ENCODE data around the gene APH1A. TPM values are rescaled to one million over a fixed set of nuclear protein-coding genes. Genes with fewer than 3 reads are reported as not detected.
"Not testable (repeated sequence)": the region's sequence is repeated elsewhere in the genome, so short reads cannot be mapped to it uniquely, and the experiment has no call there.

The APH1A gene
- total and polyA plus RNA-seq, 5 donors, result 71.3 to 84.2 (median 75.0) TPM

DNA sequence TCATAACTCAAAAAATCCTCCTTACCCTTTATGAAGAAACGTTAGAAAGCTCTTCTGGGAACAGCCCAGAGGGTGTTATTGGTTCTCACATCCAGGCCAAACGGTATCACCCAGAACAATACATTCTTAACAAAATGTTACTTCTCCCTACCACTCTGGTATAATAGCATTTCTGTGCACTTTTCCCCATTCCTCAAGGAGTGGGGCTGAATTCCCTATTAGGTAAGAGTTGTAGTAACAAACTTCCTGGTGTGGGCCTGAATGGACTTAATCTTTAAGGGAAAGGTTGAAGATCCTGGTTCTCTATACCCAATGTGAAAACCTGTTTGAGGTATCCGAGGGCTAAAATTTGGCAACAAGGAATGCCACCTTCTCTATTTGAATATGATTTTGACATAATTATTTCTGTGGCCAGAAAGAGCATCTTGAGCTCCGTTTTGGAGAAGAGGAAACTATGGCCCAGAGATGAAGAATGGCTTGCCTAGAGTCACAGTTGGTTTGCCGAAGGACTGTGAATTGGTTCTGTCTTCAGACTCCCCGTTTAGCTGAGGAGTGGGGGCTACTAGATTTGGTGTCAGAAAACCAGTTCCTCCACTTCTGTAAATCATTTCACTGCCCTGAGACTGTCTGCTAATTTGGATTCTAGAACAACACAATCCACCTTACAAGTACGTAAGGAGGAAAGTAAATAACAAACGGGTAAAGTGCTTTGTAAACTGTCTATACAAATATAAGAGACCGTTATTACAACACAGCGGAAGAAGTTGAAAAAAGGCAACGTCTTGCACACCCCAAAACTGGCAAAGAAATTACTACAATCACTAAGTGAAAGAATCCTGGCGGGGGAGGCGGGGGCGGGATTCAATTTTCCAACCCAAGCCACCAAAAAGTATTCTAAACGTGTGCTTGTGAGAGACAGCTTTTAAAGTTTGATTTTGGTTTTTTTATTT lies 35.2 kb downstream of the APH1A start:
- peak overlapping the region; percentile 92 for H3K27ac ChIP-seq (ENCODE audit: low read length)
- WGBS, result 9% methylated on average over 15 of the region's 15 CpGs
- intact Hi-C loops (cut with DNase I), result no loop called here
- H3K9me3 ChIP-seq (ENCODE audit: control insufficient read depth, low read length), result no peaks in the 10 kb centered on the region
- H3K27me3 ChIP-seq (ENCODE audit: control insufficient read depth, insufficient read depth), result no peaks in the 10 kb centered on the region
- DNase-seq (peak in 2 of 3 donors; percentile 62 to 69), ATAC-seq (no peak)
- H3K4me1 ChIP-seq (ENCODE audit: control insufficient read depth, insufficient read depth, low read length), result peaks cover 2% of the 10 kb centered on the region
- peak overlapping the region; percentile 77 for H3K4me3 ChIP-seq (ENCODE audit: low read length)

DNA sequence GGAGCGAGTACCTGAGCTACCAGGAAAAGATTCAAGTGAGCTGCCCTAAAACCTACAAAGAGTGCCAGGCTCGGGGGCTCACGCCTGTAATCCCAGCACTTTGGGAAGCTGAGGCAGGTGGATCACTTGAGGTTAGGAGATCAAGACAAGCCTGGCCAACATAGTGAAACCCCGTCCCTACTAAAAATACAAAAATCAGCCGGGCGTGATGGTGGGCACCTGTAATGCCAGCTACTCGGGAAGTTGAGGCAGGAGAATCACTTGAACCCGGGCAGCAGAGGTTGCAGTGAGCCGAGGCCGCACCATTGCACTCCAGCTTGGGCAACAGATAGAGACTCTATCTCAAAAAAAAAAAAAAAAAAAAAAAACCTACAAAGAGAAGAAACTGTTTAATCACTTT lies 35.9 kb downstream of the APH1A start:
- H3K4me1 ChIP-seq (ENCODE audit: control insufficient read depth, insufficient read depth, low read length); H3K27me3 ChIP-seq (ENCODE audit: control insufficient read depth, insufficient read depth); DNase-seq; intact Hi-C loops (cut with DNase I); H3K9me3 ChIP-seq (ENCODE audit: control insufficient read depth, low read length); H3K4me3 ChIP-seq (ENCODE audit: low read length); H3K27ac ChIP-seq (ENCODE audit: low read length); ATAC-seq: not testable (repeated sequence)
- 94% methylated on average over 10 of the region's 10 CpGs for WGBS

DNA sequence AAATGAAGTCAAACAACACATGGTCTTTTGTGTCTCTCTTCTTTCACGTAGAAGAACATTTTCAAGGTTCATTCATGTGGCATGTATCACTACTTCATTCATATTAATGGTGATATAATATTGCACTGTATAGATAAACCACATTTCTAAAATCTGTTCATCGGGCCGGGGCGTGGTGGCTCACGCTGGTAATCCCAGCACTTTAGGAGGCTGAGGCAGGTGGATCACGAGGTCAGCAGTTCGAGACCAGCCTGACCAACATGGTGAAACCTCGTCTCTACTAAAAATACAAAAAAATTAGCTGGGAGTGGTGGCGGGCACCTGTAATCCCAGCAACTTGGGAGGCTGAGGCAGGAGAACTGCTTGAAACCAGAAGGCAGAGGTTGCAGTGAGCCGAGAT lies 40.6 kb downstream of the APH1A start:
- H3K9me3 ChIP-seq (ENCODE audit: control insufficient read depth, low read length); H3K4me3 ChIP-seq (ENCODE audit: low read length); H3K4me1 ChIP-seq (ENCODE audit: control insufficient read depth, insufficient read depth, low read length); ATAC-seq; DNase-seq; H3K27ac ChIP-seq (ENCODE audit: low read length); H3K27me3 ChIP-seq (ENCODE audit: control insufficient read depth, insufficient read depth); intact Hi-C loops (cut with DNase I): not testable (repeated sequence)
- WGBS, result 96% methylated on average over 10 of the region's 10 CpGs

DNA sequence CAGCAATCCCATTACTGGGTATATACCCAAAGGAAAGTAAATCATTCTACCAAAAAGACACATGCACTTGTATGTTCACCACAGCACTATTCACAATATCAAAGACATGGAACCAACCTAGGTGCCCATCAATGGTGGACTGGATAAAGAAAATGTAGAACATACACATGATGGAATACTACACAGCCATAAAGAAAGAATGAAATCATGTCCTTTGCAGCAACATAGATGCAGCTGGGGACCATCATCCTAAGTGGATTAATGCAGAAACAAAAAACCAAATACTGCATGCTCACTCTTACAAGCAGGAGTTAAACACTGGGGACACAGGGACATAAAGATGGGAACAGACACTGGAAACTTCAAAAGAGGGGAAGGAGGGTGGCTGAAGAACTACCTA lies 41.6 kb downstream of the APH1A start:
- Histone ChIP-seq H3K27me3 (ENCODE audit: control insufficient read depth, insufficient read depth) (no peaks in the 10 kb centered on the region), H3K4me1 (ENCODE audit: control insufficient read depth, insufficient read depth, low read length) (no peaks in the 10 kb centered on the region), H3K27ac (ENCODE audit: low read length) (no peak overlapping the region), H3K9me3 (ENCODE audit: control insufficient read depth, low read length) (no peaks in the 10 kb centered on the region), H3K4me3 (ENCODE audit: low read length) (no peak overlapping the region)
- ATAC-seq, result no peak
- intact Hi-C loops (cut with DNase I), result no loop called here
- no peak for DNase-seq

DNA sequence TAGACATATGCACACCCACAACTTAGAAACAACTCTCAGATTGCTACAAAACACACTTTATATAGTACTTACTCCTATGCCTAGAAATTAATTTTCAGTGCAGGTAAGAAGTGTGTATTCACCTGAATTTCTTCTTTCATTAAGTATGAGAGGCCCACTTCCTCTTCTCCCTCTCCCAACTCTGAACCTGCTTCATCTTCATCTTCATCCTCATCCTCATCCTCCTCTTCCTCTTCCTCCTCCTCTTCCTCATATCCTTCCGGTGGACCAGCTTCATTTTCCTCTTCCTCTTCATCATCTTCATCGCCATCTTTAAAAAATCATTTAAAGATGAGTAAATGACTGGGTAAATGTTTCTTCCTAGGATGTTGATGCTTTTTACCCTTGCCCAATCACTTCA lies 42.3 kb downstream of the APH1A start:
- H3K27ac ChIP-seq (ENCODE audit: low read length), result no peak overlapping the region
- WGBS, result 90% methylated on average over 2 of the region's 2 CpGs
- no peaks in the 10 kb centered on the region for H3K27me3 ChIP-seq (ENCODE audit: control insufficient read depth, insufficient read depth)
- ATAC-seq (no peak), DNase-seq (no peak)
- H3K9me3 ChIP-seq (ENCODE audit: control insufficient read depth, low read length), result no peaks in the 10 kb centered on the region
- H3K4me1 ChIP-seq (ENCODE audit: control insufficient read depth, insufficient read depth, low read length), result no peaks in the 10 kb centered on the region
- no peak overlapping the region for H3K4me3 ChIP-seq (ENCODE audit: low read length)
- intact Hi-C loops (cut with DNase I), result no loop called here

DNA sequence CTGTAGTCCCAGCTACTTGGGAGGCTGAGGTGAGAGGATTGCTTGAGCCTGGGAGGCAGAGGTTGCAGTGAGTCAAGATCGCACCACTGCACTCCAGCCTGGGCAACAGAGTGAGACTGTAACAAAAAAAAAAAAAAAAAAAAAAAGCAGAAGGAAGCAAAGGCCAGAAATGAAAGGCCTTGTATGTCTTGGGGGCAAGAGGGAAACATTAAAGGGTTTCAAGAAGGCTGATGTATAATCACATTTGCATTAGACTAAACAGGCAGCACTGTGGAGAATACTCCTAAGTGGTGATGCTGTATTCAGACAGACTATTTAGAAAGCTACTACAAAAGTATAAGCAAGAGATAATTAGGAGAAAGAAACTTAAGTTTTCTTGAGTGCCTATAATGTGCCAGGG lies 43.3 kb downstream of the APH1A start:
- intact Hi-C loops (cut with DNase I), result no loop called here

DNA sequence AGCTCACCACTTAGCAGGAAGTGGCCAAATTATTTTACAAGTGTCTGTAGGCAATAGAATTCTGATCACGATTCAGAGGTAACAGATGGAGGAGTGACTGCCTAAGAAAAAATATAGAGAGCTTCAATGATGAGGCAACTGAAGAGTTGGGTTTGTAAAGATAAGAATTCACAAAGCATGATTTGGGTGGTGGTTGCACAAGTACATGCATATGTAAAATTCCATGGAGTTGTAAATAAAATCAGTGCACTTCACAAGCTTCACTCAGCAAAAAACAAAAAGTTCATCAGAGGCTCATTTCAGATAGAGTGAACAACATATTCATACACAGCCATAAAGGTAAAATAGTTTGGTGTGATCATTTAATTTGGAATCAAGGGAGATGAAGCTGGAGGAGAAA lies 43.8 kb downstream of the APH1A start:
- no peak overlapping the region for H3K27ac ChIP-seq (ENCODE audit: low read length)
- H3K9me3 ChIP-seq (ENCODE audit: control insufficient read depth, low read length), result no peaks in the 10 kb centered on the region
- H3K4me1 ChIP-seq (ENCODE audit: control insufficient read depth, insufficient read depth, low read length), result no peaks in the 10 kb centered on the region
- no peak overlapping the region for H3K4me3 ChIP-seq (ENCODE audit: low read length)
- no peaks in the 10 kb centered on the region for H3K27me3 ChIP-seq (ENCODE audit: control insufficient read depth, insufficient read depth)
- ATAC-seq, result no peak
- DNase-seq, result no peak
- 85% methylated on average over 1 of the region's 1 CpG for WGBS
- intact Hi-C loops (cut with DNase I), result no loop called here

More for the DNA sequence above, 43.3 kb downstream of the APH1A start:
- Histone ChIP-seq H3K9me3 (ENCODE audit: control insufficient read depth, low read length) (no peaks in the 10 kb centered on the region), H3K4me1 (ENCODE audit: control insufficient read depth, insufficient read depth, low read length) (no peaks in the 10 kb centered on the region), H3K27me3 (ENCODE audit: control insufficient read depth, insufficient read depth) (no peaks in the 10 kb centered on the region), H3K4me3 (ENCODE audit: low read length) (no peak overlapping the region), H3K27ac (ENCODE audit: low read length) (no peak overlapping the region)
- WGBS, result 95% methylated on average over 1 of the region's 1 CpG
- DNase-seq (no peak), ATAC-seq (no peak)

DNA sequence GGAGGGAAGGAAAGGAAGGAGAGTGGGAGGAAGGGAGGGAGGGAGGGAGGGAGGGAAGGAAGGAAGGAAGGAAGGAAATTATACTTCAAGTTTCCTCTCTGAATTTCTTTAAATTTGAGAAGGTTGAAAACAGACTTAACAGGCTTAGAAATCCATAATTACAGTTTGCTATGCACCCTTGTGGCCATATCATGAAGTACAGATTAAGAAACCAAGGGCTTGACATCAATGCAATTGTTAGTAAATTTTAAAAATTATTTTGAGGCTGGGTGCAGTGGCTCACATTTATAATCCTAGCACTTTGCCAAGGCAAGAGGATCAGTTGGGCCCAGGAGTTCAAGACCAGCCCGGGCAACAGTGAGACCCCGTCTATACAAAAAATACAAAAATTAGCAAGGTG lies 47.3 kb downstream of the APH1A start:
- no peak overlapping the region for H3K4me3 ChIP-seq (ENCODE audit: low read length)
- no peak for DNase-seq
- no peaks in the 10 kb centered on the region for H3K27me3 ChIP-seq (ENCODE audit: control insufficient read depth, insufficient read depth)
- 94% methylated on average over 2 of the region's 2 CpGs for WGBS
- no peaks in the 10 kb centered on the region for H3K9me3 ChIP-seq (ENCODE audit: control insufficient read depth, low read length)
- no peak for ATAC-seq
- intact Hi-C loops (cut with DNase I), result no loop called here
- no peaks in the 10 kb centered on the region for H3K4me1 ChIP-seq (ENCODE audit: control insufficient read depth, insufficient read depth, low read length)
- H3K27ac ChIP-seq (ENCODE audit: low read length), result no peak overlapping the region

DNA sequence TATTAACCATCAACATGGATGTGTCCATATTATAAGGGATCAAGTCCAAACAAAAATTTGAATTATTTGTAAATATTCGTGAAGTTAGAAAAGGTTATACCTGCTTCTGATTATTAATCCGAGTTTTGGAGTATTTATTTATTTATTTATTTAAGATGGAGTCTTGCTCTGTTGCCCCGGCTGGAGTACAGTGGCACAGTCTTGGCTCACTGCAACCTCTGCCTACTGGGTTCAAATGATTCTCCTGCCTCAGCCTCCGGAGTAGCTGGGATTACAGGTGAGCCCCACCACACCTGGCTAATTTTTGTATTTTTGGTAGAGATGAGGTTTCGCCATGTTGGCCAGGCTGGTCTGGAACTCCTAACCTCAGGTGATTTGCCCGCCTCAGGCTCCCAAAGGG lies 53.0 kb downstream of the APH1A start:
- 96% methylated on average over 6 of the region's 6 CpGs for WGBS
- intact Hi-C loops (cut with DNase I); H3K4me3 ChIP-seq (ENCODE audit: low read length); H3K9me3 ChIP-seq (ENCODE audit: control insufficient read depth, low read length); H3K27ac ChIP-seq (ENCODE audit: low read length); H3K27me3 ChIP-seq (ENCODE audit: control insufficient read depth, insufficient read depth); DNase-seq; H3K4me1 ChIP-seq (ENCODE audit: control insufficient read depth, insufficient read depth, low read length); ATAC-seq: not testable (repeated sequence)

All from right cardiac atrium (tissue), 5 donors.